NCI-H510A (cell line): ENCODE results near the gene UGT2A3.

Experiments used
- DNase-seq: peaks from one replicate; lab custom pipeline; 2025; lab: John Stamatoyannopoulos, UW

The UGT2A3 gene

DNA sequence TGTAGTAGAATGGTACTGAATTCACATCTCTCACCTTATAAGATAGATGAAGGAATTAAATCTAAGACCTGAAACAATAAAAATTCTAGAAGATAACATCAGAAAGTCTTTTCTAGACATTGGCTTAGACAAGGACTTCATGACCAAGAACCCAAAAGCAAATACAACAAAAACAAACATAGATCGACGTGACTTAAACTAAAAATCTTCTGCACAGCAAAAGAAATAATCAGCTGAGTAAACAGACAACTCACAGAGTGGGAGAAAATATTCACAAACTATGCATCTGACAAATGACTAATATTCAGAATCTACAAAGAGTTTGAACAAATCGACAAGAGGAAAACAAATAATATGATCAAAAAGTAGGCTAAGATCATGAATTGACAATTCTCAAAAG is 38.8 kb downstream of the UGT2A3 start:
- DNase-seq = no peak

DNA sequence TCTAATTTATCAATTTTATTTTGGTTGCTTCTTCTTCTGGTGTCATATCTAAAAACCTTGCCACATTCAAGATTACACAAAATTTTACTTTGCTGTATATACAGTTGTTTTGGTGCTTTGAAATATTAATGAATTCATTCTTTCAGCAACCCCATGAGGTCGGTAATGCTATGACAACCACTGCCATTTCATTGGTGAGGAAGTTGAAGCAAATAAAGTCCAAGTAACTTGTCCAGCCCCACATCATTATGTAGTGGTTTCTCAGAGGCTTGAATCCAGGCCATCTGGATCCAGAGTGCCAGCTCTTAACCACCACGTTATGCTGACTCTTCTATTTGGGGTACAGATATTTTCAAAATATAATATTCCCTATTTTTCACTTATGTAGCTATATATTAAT is 42.2 kb downstream of the UGT2A3 start:
- DNase-seq = no peak

DNA sequence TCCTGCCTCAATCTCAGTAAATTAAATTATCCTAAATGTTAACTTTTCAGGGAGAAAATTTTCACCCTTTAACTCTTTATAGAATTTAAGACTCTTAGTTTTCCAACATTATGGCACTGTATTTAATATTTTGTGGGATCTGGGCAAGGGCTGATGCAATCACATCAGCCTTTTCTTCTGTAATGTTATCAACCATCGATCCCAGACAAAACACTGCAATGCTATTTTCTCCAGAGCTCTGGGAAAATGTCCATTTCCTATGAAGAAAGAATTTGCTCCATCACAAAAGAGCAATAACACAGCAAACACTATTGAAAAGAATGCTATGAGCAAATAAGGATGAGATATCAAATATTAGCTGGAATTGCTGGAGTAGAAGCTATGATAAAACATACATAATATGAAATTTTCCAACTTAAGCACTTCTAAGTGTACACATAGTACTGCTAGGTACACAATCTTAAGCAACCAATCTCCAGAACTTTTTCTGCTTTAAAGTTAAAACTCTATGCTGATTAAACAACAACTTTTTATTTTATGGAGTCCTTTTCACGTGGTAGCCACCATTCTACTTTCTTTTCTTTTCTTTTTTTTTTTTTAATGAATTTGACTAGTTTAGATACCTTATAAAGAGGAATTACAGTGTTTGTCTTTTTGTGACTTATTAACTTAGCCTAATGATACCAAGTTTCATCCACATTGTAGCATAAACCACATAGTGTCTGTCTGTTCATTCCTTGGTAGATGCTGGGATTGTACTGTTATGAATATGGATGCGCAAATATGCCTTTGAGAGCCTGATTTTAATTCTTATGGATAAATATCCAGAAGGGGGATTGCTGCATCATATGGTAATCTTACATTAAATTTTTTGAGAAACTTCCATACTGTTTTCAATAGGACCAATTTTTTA is 43.6 kb downstream of the UGT2A3 start:
- no peak for DNase-seq

DNA sequence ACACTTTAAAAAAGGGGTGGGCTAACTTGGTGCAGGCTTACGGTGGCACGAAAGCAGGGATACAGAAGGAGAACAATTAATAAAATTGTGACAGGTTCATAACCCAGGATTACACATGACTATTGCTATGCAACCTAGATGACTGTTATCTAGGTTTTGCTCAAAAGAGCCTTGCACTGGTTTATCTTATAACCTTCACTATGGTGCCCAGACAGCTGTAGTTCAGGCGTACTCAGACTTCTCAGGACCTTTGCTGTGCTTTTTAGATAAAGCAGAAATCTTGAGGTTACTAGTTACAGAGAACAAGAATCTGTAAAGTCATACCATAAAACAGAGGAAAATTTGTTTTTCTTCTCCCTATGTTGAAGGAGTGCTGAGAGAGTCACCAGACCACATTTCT is 44.4 kb downstream of the UGT2A3 start:
- DNase-seq = no peak

DNA sequence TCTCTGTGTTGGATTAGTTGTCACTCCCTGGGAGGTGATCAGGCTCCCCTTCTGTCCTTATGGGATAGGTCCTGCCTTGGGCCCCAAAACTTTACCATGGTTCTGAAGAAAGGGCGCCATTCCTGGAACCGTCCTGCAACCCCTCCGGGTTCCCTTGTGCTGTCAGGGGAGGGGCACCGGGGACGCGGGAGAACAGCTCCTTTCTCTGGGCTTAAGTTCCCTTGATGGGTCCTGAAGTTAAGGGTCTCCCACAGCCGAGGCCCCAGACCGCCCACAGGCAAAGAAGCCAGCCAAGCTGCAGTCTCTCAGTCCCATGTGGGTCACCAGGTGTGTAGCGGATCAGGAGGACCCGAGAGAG is 44.8 kb downstream of the UGT2A3 start:
- no peak for DNase-seq

DNA sequence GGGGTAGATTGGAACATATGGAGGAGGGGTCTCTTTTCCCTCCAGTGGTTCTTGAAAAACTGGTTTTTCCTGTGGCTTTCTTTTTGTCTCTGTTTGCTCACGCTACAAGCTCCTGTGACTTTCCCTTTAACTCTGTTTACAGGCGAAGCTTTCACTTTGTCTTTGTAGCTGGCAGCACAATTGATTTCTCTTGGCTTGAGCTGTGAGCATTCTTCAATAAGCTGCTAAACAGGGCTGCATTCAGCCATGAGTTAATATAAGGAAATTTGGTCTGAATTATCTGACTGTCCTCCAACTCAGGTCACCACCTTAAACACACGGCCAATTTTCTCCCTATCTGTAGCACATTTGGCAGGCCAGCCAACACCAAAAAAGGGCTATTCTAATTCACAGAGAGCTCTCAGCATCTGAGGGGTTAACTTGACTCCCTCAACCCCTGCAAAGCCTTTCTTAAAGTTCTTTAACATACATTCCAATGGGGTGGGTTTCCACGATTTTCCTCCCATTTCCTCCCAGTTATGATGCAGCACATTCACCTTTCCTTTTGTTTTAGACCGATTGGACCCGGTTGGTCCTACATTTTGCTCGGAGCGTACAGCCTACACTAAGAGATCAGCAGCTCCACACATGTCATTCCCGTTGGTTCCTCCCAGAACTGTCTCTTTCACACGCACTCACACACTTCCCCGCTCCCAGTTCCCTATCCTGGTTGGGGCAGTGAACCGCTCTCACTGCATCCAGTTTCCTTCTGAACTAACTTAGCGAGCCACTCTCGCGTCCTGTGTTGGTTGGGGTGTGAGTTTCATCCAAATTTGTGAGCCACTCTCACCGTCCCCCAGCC is 45.4 kb downstream of the UGT2A3 start:
- peak; percentile 64 for DNase-seq

DNA sequence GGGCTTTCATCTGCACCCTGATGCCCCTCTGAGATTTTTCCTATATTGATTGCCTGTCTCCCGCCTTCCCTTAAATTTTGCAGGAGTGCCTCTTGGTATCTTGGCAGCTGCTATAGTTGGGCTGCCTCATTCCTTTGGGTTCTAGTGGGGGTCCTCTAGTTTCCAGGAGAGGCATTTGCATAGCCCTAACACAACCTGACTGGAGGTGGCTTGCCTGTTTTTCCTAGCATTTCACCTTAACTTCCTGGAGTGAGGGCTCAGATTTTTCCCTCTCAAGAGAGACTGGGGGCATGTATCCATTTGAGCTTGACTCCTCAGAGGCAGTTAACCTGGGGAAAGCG is 46.0 kb downstream of the UGT2A3 start:
- DNase-seq = no peak

DNA sequence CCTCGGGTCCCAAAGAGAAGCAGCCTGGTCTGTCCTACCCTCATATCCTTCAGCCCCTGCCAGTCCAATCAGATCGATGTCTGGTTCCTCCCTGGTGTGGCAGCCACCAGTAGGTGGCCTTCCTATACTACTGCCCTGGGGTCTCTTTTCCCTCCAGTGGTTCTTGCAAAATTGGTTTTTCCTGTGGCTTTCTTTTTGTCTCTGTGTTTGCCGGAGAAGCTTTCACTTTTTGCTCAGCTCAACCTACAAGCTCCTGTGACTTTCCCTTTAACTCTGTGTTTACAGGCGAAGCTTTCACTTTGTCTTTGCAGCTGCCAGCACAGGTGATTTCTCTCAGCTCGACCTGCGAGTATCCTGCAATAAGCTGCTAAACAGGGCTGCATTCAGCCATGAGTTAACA is 46.8 kb downstream of the UGT2A3 start:
- DNase-seq = peak; percentile 28

DNA sequence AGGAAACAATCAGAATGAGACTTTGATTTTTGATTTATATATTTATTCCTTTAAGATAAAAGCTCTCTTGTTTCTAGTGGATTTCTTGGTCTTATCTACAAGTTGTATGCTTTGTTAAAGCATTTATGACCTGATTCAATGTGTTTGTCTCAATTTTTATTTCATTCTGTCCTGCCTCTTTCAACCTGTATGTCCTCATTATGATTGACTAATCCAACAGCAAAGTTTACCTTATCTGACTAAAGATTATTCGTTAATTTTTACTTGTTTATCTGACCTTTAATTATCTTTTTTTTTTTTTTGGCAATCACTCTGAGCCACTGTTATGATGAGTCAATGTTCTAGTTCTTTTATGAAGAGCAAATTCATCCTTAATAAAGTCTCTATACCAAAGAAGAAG is 54.9 kb downstream of the UGT2A3 start:
- no peak for DNase-seq

DNA sequence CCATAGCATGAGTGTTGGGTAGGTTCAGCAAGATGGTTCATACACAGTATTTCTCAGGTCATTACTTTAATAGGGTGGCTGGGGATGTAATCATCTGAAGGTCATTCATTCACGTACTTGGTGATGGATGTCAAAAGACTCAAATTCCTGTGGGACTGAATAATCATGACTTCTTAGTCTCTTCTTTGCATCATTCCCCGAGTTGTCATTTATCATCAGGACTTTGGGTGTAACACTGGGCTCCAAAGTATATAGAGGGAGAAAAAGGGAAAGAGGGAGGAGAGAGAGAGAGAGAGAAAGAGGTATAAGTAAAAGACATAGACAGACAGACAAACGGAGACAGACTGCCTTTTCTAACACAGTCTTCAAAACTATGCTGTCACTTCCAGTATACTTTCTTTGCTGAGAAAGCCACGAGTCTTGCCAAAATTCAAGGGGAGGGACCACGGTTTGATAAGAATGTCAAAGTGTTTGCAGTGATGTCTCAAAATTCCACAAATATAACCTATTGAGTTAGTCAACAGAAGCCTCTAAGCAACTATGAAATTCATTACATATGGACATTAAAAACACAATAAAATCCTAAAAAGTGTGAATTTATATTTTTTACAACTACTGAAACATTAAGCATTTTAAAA is 55.9 kb downstream of the UGT2A3 start:
- no peak for DNase-seq

DNA sequence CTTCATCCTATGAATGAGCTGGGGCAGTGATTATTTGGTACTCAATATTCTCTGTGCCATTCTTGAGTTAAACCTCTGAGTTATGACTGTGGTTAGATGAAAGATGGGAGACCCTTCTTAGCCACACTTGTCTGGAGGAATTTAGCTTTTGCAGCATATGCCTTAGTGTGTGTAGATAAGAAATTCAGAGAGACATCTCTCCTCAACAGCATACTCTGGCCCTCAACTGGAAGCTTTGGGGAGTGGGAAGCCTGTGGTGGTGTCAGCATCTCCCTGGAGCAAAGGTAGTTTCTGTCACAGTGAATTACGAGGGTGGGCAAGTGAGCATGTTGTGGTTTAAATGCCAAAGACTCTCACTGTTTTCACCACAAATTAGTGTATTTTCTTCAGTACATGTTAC is 58.7 kb downstream of the UGT2A3 start:
- DNase-seq = no peak

DNA sequence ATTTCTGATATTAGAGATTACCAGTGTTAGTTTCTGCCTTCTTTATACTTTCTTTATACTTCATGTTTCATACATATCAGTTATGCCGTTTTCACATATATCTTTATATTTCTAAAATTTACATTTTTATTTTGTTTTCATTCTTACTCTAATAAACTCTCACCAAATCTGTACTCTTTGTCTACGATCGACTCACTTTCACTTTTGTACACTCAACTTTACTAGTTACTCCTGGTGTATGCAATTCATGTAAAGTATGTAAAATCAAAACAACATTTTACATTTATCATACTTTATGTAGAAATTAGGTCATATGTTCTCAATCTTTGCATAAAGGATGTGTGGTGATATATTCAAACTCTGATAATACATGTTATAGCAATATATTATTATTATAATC is 59.9 kb downstream of the UGT2A3 start:
- no peak for DNase-seq

DNA sequence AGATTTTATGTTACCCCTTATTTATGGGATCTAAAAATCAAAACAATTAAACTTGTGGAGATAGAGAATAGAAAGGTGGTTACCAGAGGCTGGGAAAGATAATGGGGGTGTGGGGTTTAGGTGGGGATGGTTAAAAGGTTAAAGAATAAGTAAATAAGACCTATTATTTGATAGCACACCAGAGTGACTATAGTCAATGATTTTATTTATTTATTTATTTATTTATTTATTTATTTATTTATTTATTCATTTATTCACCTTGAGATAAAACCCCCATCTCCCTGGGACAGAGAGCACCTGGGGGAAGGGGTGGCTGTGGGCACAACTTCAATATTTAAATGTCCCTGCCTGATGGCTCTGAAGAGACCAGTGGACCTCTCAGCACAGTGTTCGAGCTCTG is 66.1 kb downstream of the UGT2A3 start:
- no peak for DNase-seq

DNA sequence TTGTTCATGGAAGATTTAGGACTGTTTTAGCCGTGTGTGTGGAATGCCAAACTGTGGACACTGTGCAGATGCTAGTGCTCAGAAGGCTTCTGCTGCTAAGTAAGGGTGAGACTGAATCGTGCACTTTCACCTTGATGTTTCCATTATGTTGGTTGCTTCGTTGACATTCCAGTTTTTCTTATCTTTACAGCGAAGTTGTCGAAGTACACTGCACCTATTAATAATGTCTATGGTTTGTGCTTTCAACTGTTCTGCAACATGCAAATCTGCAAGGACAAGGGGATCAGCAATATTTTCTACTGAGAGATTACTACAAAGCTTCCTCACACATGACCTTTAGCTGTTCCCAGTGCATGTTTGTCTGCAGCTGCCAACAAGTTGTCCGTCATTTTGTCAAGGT is 67.7 kb downstream of the UGT2A3 start:
- DNase-seq = no peak
